LNCaP clone FGC (cell line): Measurements from ENCODE around the gene TTC4.

Source experiments
- DNase-seq: peaks from one replicate; pipeline ENCODE4 v3.0.0-alpha.2; 2011; ENCODE audit warnings: low read depth
- H3K4me3 ChIP-seq: 2 replicates; pipeline ENCODE4 v1.5.1; 2011; ENCODE audit warnings: mild to moderate bottlenecking, low read depth, low read length, control low read depth
- CTCF ChIP-seq: IDR thresholded peaks from 2 replicates; pipeline ENCODE4 v1.5.1; 2012; ENCODE audit warnings: mild to moderate bottlenecking; ENCODE audit not compliant: control insufficient read depth, insufficient read depth; ENCODE audit errors: extremely low read depth

The TTC4 gene

GRCh38 chr1:54777431-54777830 lies 61.8 kb downstream of the TTC4 start:
- H3K4me3 ChIP-seq = no peak overlapping the region
- no peak for DNase-seq
- TF ChIP-seq CTCF = no peak

- TF ChIP-seq CTCF = no peak
- DNase-seq = no peak
Measured at GRCh38 chr1:54781023-54781723, 65.5 kb downstream of the TTC4 start.

GRCh38 chr1:54782156-54782555 lies 66.5 kb downstream of the TTC4 start:
- no peak for DNase-seq
- no peak overlapping the region for H3K4me3 ChIP-seq
- TF ChIP-seq CTCF = no peak

More at GRCh38 chr1:54781023-54781723, 65.5 kb downstream of the TTC4 start:
- H3K4me3 ChIP-seq = no peak overlapping the region

- DNase-seq = no peak
- H3K4me3 ChIP-seq = no peak overlapping the region
- TF ChIP-seq CTCF = no peak
Measured at GRCh38 chr1:54782588-54782987, 66.9 kb downstream of the TTC4 start.

- no peak for DNase-seq
- TF ChIP-seq CTCF = no peak
- H3K4me3 ChIP-seq = no peak overlapping the region
Measured at GRCh38 chr1:54784066-54784465, 68.4 kb downstream of the TTC4 start.

GRCh38 chr1:54786778-54787177 lies 71.1 kb downstream of the TTC4 start:
- no peak overlapping the region for H3K4me3 ChIP-seq
- TF ChIP-seq CTCF = no peak

GRCh38 chr1:54787604-54788003 lies 71.9 kb downstream of the TTC4 start:
- no peak overlapping the region for H3K4me3 ChIP-seq
- no peak for TF ChIP-seq CTCF
- DNase-seq = no peak

More at GRCh38 chr1:54786778-54787177, 71.1 kb downstream of the TTC4 start:
- no peak for DNase-seq
